GM12878 (cell line): Measurements from ENCODE around the gene DLG2. TPM values are rescaled to one million over a fixed set of nuclear protein-coding genes. Genes with fewer than 3 reads are reported as not detected.

ENCODE experiments used
- ATAC-seq: fragments of 200-7000 bp; cut with Tn5 transposase; 3 replicates; pipeline ENCODE4 v1.9.1; 2020; ENCODE audit warnings: mild to moderate bottlenecking, moderate library complexity
- BruUV-seq: library from RNA; stranded (reverse); fragments of 400-500 nt; replicated peaks from 2 replicates; lab custom pipeline; 2021; lab: Mats Ljungman, UMichigan
- CTCF ChIA-PET: fragments of 300-600 bp; sonication (Branson Sonifier 250); formaldehyde crosslinking; extraction: SDS; loops from one replicate; lab custom pipeline; 2021; ENCODE audit warnings: inconsistent platforms; lab: Yijun Ruan, JAX
- POLR2A ChIA-PET: fragments of 350-600 bp; formaldehyde crosslinking; extraction: SDS; loops from one replicate; lab custom pipeline; 2021; ENCODE audit warnings: inconsistent platforms; lab: Charles Lee
- RAD21 ChIA-PET: fragments of 300-600 bp; sonication (Branson Sonifier 250); formaldehyde crosslinking; loops from one replicate; lab custom pipeline; 2023; ENCODE audit warnings: antibody characterized with exemption; ENCODE audit not compliant: unreplicated experiment; lab: Charles Lee
- SMC1A ChIA-PET: fragments of 300-600 bp; sonication (Branson Sonifier 250); formaldehyde crosslinking; loops from one replicate; lab custom pipeline; 2023; ENCODE audit not compliant: unreplicated experiment, uncharacterized antibody; lab: Charles Lee
- DNase-seq: peaks from one replicate; pipeline ENCODE4 v3.0.0-alpha.2; 2011; ENCODE audit warnings: low read depth, low spot score
- FAIRE-seq: peaks from 3 replicates; lab custom pipeline; 2011; peaks lifted over from hg19 to GRCh38; lab: Jason Lieb, UNC
- H2AFZ ChIP-seq: 2 replicates; pipeline ENCODE4 v1.6.0; 2011; ENCODE audit warnings: low read depth, low read length, control low read depth; ENCODE audit not compliant: control insufficient read depth
- H3K27ac ChIP-seq: 2 replicates; pipeline ENCODE4 v1.5.1; 2011; ENCODE audit warnings: control low read depth; ENCODE audit not compliant: control insufficient read depth, insufficient read depth
- H3K27me3 ChIP-seq, 2 experiments: replicated peaks in 1 of 2; 2 replicates each; pipeline versions ENCODE4 v1.6.0 to v1.6.1; 2011; ENCODE audit warnings: low read length in 1 of 2; ENCODE audit not compliant: control insufficient read depth in 2 of 2, insufficient read depth in 2 of 2
- H3K36me3 ChIP-seq, 2 experiments: 2 replicates each; pipeline ENCODE4 v1.5.1; 2011; ENCODE audit warnings: low read length in 1 of 2; ENCODE audit not compliant: control insufficient read depth in 2 of 2, insufficient read depth in 2 of 2
- H3K4me1 ChIP-seq: 2 replicates; pipeline ENCODE4 v1.6.1; 2011; ENCODE audit warnings: mild to moderate bottlenecking, low read length, moderate library complexity, mixed read lengths; ENCODE audit not compliant: control insufficient read depth, insufficient read depth
- H3K4me2 ChIP-seq: 2 replicates; pipeline ENCODE4 v1.6.0; 2011; ENCODE audit warnings: control low read depth; ENCODE audit not compliant: control insufficient read depth, insufficient read depth
- H3K4me3 ChIP-seq: fragments of 200-600 bp; sonication (generic); 2 replicates; pipeline ENCODE4 v1.5.1; 2016
- H3K79me2 ChIP-seq: 2 replicates; pipeline ENCODE4 v1.6.0; 2011; ENCODE audit warnings: low read length; ENCODE audit not compliant: control insufficient read depth, insufficient read depth
- H3K9ac ChIP-seq: 2 replicates; pipeline ENCODE4 v1.8.0; 2011; ENCODE audit warnings: low read length, control low read depth, mixed read lengths; ENCODE audit not compliant: control insufficient read depth, insufficient read depth
- H3K9me3 ChIP-seq: replicated peaks from 3 replicates; pipeline ENCODE4 v1.5.1; 2011; ENCODE audit warnings: mild to moderate bottlenecking, low read length; ENCODE audit not compliant: control insufficient read depth, insufficient read depth
- H4K20me1 ChIP-seq: 2 replicates; pipeline ENCODE4 v1.6.0; 2011; ENCODE audit not compliant: control insufficient read depth, insufficient read depth
- DPF2 ChIP-seq: fragments of 450-650 bp; IDR thresholded peaks from 2 replicates; pipeline ENCODE4 v1.6.1; 2017; ENCODE audit warnings: mild to moderate bottlenecking
- EED ChIP-seq: sonication (generic); IDR thresholded peaks from 2 replicates; pipeline ENCODE4 v1.6.1; 2016; ENCODE audit warnings: antibody characterized with exemption, low read depth
- HSF1 ChIP-seq: fragments of 150-350 bp; IDR thresholded peaks from 2 replicates; pipeline ENCODE4 v1.6.1; 2014; ENCODE audit warnings: mild to moderate bottlenecking, low read depth, low read length
- MAX ChIP-seq: IDR thresholded peaks from 2 replicates; pipeline ENCODE4 v1.6.1; 2012; ENCODE audit warnings: low read depth, low read length, improper control_type of control experiment
- MXI1 ChIP-seq: fragments of 150-350 bp; IDR thresholded peaks from 2 replicates; pipeline ENCODE4 v1.6.1; 2011; ENCODE audit warnings: low read depth, mild to moderate bottlenecking, inconsistent platforms, low read length, improper control_type of control experiment
- RB1 ChIP-seq: fragments of 450-650 bp; formaldehyde crosslinking; IDR thresholded peaks from 2 replicates; pipeline ENCODE4 v1.6.1; 2017; ENCODE audit warnings: mild to moderate bottlenecking, borderline replicate concordance
- SIX5 ChIP-seq: IDR thresholded peaks from 2 replicates; pipeline ENCODE4 v1.6.1; 2011; ENCODE audit warnings: mild to moderate bottlenecking, low read depth, low read length, moderate library complexity; ENCODE audit not compliant: severe bottlenecking
- WGBS: methylation state at CpG from one replicate; pipeline ENCODE4 v1.1.6; 2016; ENCODE audit warnings: low lambda C conversion rate; ENCODE audit not compliant: insufficient replicate concordance, insufficient coverage; ENCODE audit errors: missing lambda C conversion rate; 5-methylcytosine and 5-hydroxymethylcytosine counted together
- in situ Hi-C: fragments of 300-500 bp; cut with MboI; formaldehyde crosslinking; loops from 9 replicates; pipeline ENCODE4 v1.14.3; 2018; ENCODE audit warnings: mixed read lengths
- intact Hi-C: fragments of 100-400 bp; cut with micrococcal nuclease; formaldehyde crosslinking; loops from one replicate; pipeline ENCODE4 v1.14.2; 2022; ENCODE audit not compliant: unreplicated experiment
- polyA plus RNA-seq, 11 experiments: library from polyadenylated mRNA; depleted of rRNA in 4 of 11; unstranded in 6 of 11; stranded (reverse) in 5 of 11; fragments of >200 nt; fragmentation: Nextera tagmentation in 4 of 11; fragmentation: Illumina TruSeq in 1 of 11; extraction: Ambion mirVana in 4 of 11; extraction: Trizol in 1 of 11; gene quantifications; 1 replicate in 1 of 11; 2 replicates in 10 of 11; pipeline versions ENCODE4 v1.2.1 to v1.2.3, GENCODE V29; 2011 to 2016; ENCODE audit warnings: inconsistent platforms in 2 of 11, missing spikeins in 2 of 11, low read depth in 1 of 11
- total RNA-seq, 4 experiments: library from RNA; depleted of rRNA in 3 of 4; stranded (reverse); fragments of >200 nt in 3 of 4; fragmentation: Illumina TruSeq in 1 of 4; extraction: Trizol in 1 of 4; gene quantifications; 2 replicates each; pipeline versions ENCODE4 v1.2.1 to v1.2.3, GENCODE V29; 2013 to 2021

DLG2 gene
- total and polyA plus RNA-seq, 10 of the 15 experiments (the other 5 are each of a cell fraction or from before 2014, with no cell fraction given) = 0.09 to 0.98 (median 0.35) TPM

- ChIA-PET RAD21 (no interaction called here), SMC1A (no interaction called here), POLR2A (no interaction called here), CTCF (no interaction called here)
- Histone ChIP-seq H3K4me2 (no peak overlapping the region), H4K20me1 (no peaks in the 10 kb centered on the region), H2AFZ (no peak overlapping the region), H3K4me1 (no peaks in the 10 kb centered on the region), H3K27me3 (no peaks in the 10 kb centered on the region), H3K79me2 (no peaks in the 10 kb centered on the region), H3K9ac (no peak overlapping the region), H3K4me3 (no peak overlapping the region), H3K9me3 (no peaks in the 10 kb centered on the region), H3K36me3 (no peaks in the 10 kb centered on the region), H3K27ac (no peak overlapping the region)
- in situ Hi-C loops (no loop called here), intact Hi-C loops (no loop called here)
- DNase-seq (no peak), ATAC-seq (no peak), FAIRE-seq (no peak)
- TF ChIP-seq MXI1 = no peak
- TF ChIP-seq EED = no peak
- TF ChIP-seq RB1 = no peak
- no peak for TF ChIP-seq DPF2
- no peak for TF ChIP-seq MAX
- no peak for TF ChIP-seq HSF1
- no peak for TF ChIP-seq SIX5
- WGBS = 17% methylated on average over 9 of the region's 9 CpGs
- no TSS peak for BruUV-seq
Observed at GRCh38 chr11:85021058-85021457, 606.1 kb downstream of the DLG2 start.
